K562 (cell line): ENCODE data around the gene SEC22A. TPM values are rescaled to one million over a fixed set of nuclear protein-coding genes. Genes with fewer than 3 reads are reported as not detected.

ENCODE experiments used
- ATAC-seq: fragments of 200-7000 bp; cut with Tn5 transposase; 3 replicates; pipeline ENCODE4 v1.9.1; 2020; ENCODE audit warnings: moderate library complexity
- BruUV-seq: library from RNA; stranded (reverse); fragments of 400-500 nt; replicated peaks from 2 replicates; lab custom pipeline; 2021; lab: Mats Ljungman, UMichigan
- CTCF ChIA-PET: fragments of 300-600 bp; formaldehyde crosslinking; extraction: SDS; loops from one replicate; lab custom pipeline; 2021; ENCODE audit warnings: low intra/inter-chr PET ratio; lab: Yijun Ruan, JAX
- POLR2A ChIA-PET: fragments of 300-600, 350-650 bp; sonication (Branson Sonifier 250); formaldehyde crosslinking; extraction: SDS; loops from one replicate; lab custom pipeline; 2021; ENCODE audit warnings: antibody characterized with exemption, inconsistent platforms; lab: Yijun Ruan, JAX
- DNase-seq, 4 experiments: peaks; one replicate each; pipeline versions ENCODE4 v3.0.0 to v3.0.0-alpha.2; 2011 to 2018; ENCODE audit warnings: low spot score in 3 of 4, mixed read lengths in 3 of 4; ENCODE audit errors: extremely low read depth in 1 of 4
- FAIRE-seq: peaks from 2 replicates; lab custom pipeline; 2011; peaks lifted over from hg19 to GRCh38; lab: Jason Lieb, UNC
- H2AFZ ChIP-seq: 2 replicates; pipeline ENCODE4 v1.6.0; 2011; ENCODE audit warnings: low read depth, low read length, control low read depth, inconsistent platforms
- H3K27ac ChIP-seq: fragments of 200-600 bp; 3 replicates; pipeline ENCODE4 v1.8.0; 2011; ENCODE audit warnings: low read depth, mild to moderate bottlenecking, control low read depth, inconsistent platforms, low read length, moderate library complexity, mixed read lengths; ENCODE audit errors: extremely low read depth
- H3K27me3 ChIP-seq, 2 experiments: fragments of 300-600 bp in 1 of 2; 2 replicates in 1 of 2; 3 replicates in 1 of 2; pipeline versions ENCODE4 v1.6.0 to v1.8.0; 2011; ENCODE audit warnings: inconsistent platforms in 2 of 2, low read length in 2 of 2, mild to moderate bottlenecking in 1 of 2, mixed read lengths in 1 of 2, moderate library complexity in 1 of 2; ENCODE audit not compliant: control insufficient read depth in 2 of 2, insufficient read depth in 2 of 2
- H3K36me3 ChIP-seq: fragments of 300-600 bp; 3 replicates; pipeline ENCODE4 v1.8.0; 2011; ENCODE audit warnings: mild to moderate bottlenecking, low read length, inconsistent platforms; ENCODE audit not compliant: control insufficient read depth, insufficient read depth
- H3K4me1 ChIP-seq, 2 experiments: fragments of 200-600 bp in 1 of 2; replicated peaks in 1 of 2; 2 replicates in 1 of 2; 3 replicates in 1 of 2; pipeline versions ENCODE4 v1.5.1 to v1.8.0; 2011; ENCODE audit warnings: inconsistent platforms in 2 of 2, low read length in 2 of 2, mild to moderate bottlenecking in 1 of 2, mixed read lengths in 1 of 2, moderate library complexity in 1 of 2; ENCODE audit not compliant: control insufficient read depth in 2 of 2, insufficient read depth in 2 of 2
- H3K4me2 ChIP-seq: 2 replicates; pipeline ENCODE4 v1.6.1; 2011; ENCODE audit warnings: low read length, control low read depth, inconsistent platforms, mixed read lengths; ENCODE audit not compliant: insufficient read depth
- H3K4me3 ChIP-seq: fragments of 200-600 bp; sonication (generic), shearing (Covaris generic); 2 replicates; pipeline ENCODE4 v1.5.1; 2016; ENCODE audit warnings: control low read depth, inconsistent platforms
- H3K79me2 ChIP-seq: fragments of 200-600 bp; 3 replicates; pipeline ENCODE4 v1.8.0; 2011; ENCODE audit warnings: low read length, inconsistent platforms; ENCODE audit not compliant: control insufficient read depth, insufficient read depth
- H3K9ac ChIP-seq, 2 experiments: 2 replicates each; pipeline versions ENCODE4 v1.6.0 to v1.6.1; 2011; ENCODE audit warnings: low read depth in 2 of 2, low read length in 2 of 2, control low read depth in 1 of 2, inconsistent platforms in 1 of 2, mild to moderate bottlenecking in 1 of 2, mixed read lengths in 1 of 2; ENCODE audit not compliant: insufficient read depth in 1 of 2
- H3K9me1 ChIP-seq: one replicate; pipeline ENCODE4 v1.6.0; 2011; ENCODE audit warnings: inconsistent platforms, mild to moderate bottlenecking, low read length, moderate library complexity; ENCODE audit not compliant: control insufficient read depth, insufficient read depth
- H3K9me3 ChIP-seq: replicated peaks from 2 replicates; pipeline ENCODE4 v1.5.1; 2011; ENCODE audit warnings: low read depth, low read length, inconsistent platforms; ENCODE audit not compliant: control insufficient read depth, insufficient read depth
- H4K20me1 ChIP-seq: replicated peaks from 2 replicates; pipeline ENCODE4 v1.6.1; 2011; ENCODE audit warnings: low read length, inconsistent platforms, mixed read lengths; ENCODE audit not compliant: control insufficient read depth, insufficient read depth
- CREB5 ChIP-seq: fragments of 250-450 bp; sonication (Bioruptor Pico); IDR thresholded peaks from 2 replicates; pipeline ENCODE4 v1.5.0; 2020; ENCODE audit warnings: mild to moderate bottlenecking
- CSDE1 ChIP-seq, 2 experiments: fragments of 450-650 bp; IDR thresholded peaks; 2 replicates each; pipeline ENCODE4 v1.6.1; 2016; ENCODE audit warnings: mild to moderate bottlenecking in 1 of 2
- CTCF ChIP-seq, 3 experiments: IDR thresholded peaks in 2 of 3; conservative IDR thresholded peaks in 1 of 3; 2 replicates each; pipeline ENCODE4 v1.5.1; 2011 to 2012; ENCODE audit warnings: low read length in 3 of 3, mild to moderate bottlenecking in 3 of 3, control low read depth in 2 of 3, improper control_type of control experiment in 1 of 3, inconsistent platforms in 1 of 3, low read depth in 1 of 3, mixed read lengths in 1 of 3, moderate library complexity in 1 of 3; ENCODE audit not compliant: insufficient read depth in 2 of 3
- HDAC3 ChIP-seq: fragments of 450-650 bp; IDR thresholded peaks from 2 replicates; pipeline ENCODE4 v1.6.1; 2018; ENCODE audit warnings: borderline replicate concordance, mild to moderate bottlenecking, moderate library complexity; ENCODE audit not compliant: partially characterized antibody
- MLX ChIP-seq, 2 experiments: fragments of 450-650 bp in 1 of 2; sonication (generic) in 1 of 2; formaldehyde crosslinking; conservative IDR thresholded peaks; 2 replicates each; pipeline versions ENCODE4 v1.4.0 to v1.8.1; 2020 to 2022; ENCODE audit warnings: mild to moderate bottlenecking in 1 of 2, missing genetic modification reagents in 1 of 2
- PTRF ChIP-seq: fragments of 450-650 bp; IDR thresholded peaks from 2 replicates; pipeline ENCODE4 v1.6.1; 2016; ENCODE audit warnings: mild to moderate bottlenecking, missing genetic modification characterization, missing compliant biosample characterization
- RUNX1 ChIP-seq: sonication (generic); IDR thresholded peaks from 2 replicates; pipeline ENCODE4 v1.6.1; 2016; ENCODE audit warnings: antibody characterized with exemption, low read depth
- ZNF280A ChIP-seq: fragments of 450-650 bp; IDR thresholded peaks from 2 replicates; pipeline ENCODE4 v1.6.1; 2018; ENCODE audit warnings: mild to moderate bottlenecking, low read depth; ENCODE audit not compliant: partially characterized antibody
- ZNF384 ChIP-seq: IDR thresholded peaks from 2 replicates; pipeline ENCODE4 v1.6.1; 2012; ENCODE audit warnings: low read depth, low read length, improper control_type of control experiment
- WGBS: fragments of 100-300 bp; shearing (Covaris generic); methylation state at CpG from one replicate; pipeline ENCODE4 v1.1.6; 2016; ENCODE audit warnings: low coverage, mixed read lengths; ENCODE audit not compliant: insufficient coverage; ENCODE audit errors: missing lambda C conversion rate; 5-methylcytosine and 5-hydroxymethylcytosine counted together
- in situ Hi-C: fragments of 300-500 bp; cut with MboI; formaldehyde crosslinking; loops from 4 replicates; pipeline ENCODE4 v1.15.0; 2018; ENCODE audit warnings: inconsistent platforms, mixed read lengths
- intact Hi-C: fragments of 100-400 bp; cut with micrococcal nuclease; formaldehyde crosslinking; loops from 2 replicates; pipeline ENCODE4 v1.14.2; 2022
- polyA plus RNA-seq, 8 experiments: library from polyadenylated mRNA; depleted of rRNA in 4 of 8; stranded (reverse) in 5 of 8; unstranded in 3 of 8; fragments of >200 nt; fragmentation: Nextera tagmentation in 2 of 8; fragmentation: Illumina TruSeq in 1 of 8; extraction: Ambion mirVana in 2 of 8; extraction: Trizol in 1 of 8; gene quantifications; 2 replicates each; pipeline versions ENCODE4 v1.2.1 to v1.2.3, GENCODE V29; 2011 to 2014; ENCODE audit warnings: inconsistent platforms in 1 of 8, missing spikeins in 1 of 8
- total RNA-seq, 7 experiments: library from RNA; depleted of rRNA in 6 of 7; stranded (reverse); fragments of >200 nt in 6 of 7; fragmentation: Illumina TruSeq in 2 of 7; extraction: Trizol in 2 of 7; gene quantifications; 2 replicates each; pipeline versions ENCODE4 v1.2.1 to v1.2.3, GENCODE V29; 2011 to 2021; ENCODE audit warnings: low replicate concordance in 1 of 7
- TF ChIP-seq, protein P1 (sequence below): sonication (generic); IDR thresholded peaks from 2 replicates; pipeline ENCODE4 v1.6.1; 2016
- TF ChIP-seq, protein P2 (sequence below): fragments of 250-450 bp; sonication (Bioruptor Pico); IDR thresholded peaks from 2 replicates; pipeline ENCODE4 v1.6.1; 2021; ENCODE audit warnings: mild to moderate bottlenecking
- TF ChIP-seq, protein P3 (sequence below): sonication (generic); formaldehyde crosslinking; IDR thresholded peaks from 2 replicates; pipeline ENCODE4 v1.9.0; 2022; ENCODE audit warnings: mild to moderate bottlenecking, missing genetic modification reagents

SEC22A gene
- total and polyA plus RNA-seq, 9 of the 15 experiments (the other 6 are each of a cell fraction or from before 2014, with no cell fraction given), result 7.9 to 44.5 (median 20.5) TPM

DNA sequence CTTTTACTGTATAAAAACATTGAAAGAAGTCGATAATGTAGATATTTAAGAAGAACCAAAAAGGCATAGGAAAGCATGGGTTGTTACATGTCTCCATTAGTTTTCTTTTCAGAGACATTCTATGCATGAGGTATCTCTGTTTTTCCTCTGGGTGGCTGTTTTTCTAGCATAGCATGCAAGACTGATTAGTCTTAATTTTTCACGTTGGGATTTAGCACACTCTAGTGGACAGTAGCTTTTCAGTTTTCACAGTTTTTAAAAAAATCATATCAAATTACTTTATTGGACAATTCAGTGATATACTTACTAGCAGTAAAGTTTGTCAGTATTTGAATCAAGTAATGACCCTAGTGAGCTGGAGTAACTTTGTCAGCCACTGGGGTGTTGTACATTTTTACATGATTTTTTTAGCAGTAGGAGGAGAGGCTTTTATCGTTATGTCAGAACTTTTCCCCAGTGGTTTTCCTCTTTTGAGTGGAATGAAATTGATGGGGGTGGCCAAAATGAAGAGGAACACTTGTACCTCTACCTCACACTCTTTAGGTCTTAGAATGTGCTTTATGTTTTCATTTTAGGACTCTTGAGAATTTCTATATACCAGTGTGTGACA, 57.2 kb downstream of the SEC22A start:
- FAIRE-seq (peak; percentile 79), ATAC-seq (peak; percentile 83), DNase-seq (peak in 2 of 4 experiments; percentile 9 to 39)
- intact Hi-C loops (loop anchor here (10.0 kb wide), 1 partner anchor 314 kb away; no protein-coding TSS in a partner anchor), in situ Hi-C loops (no loop called here)
- no peaks in the 10 kb centered on the region for H3K9me3 ChIP-seq
- 0 out of 3 replicates have a peak, but pooled peaks cover 3% of the 10 kb centered on the region for H3K36me3 ChIP-seq
- no peaks in the 10 kb centered on the region for H3K79me2 ChIP-seq
- no peak overlapping the region for H3K4me2 ChIP-seq
- BruUV-seq, result no TSS peak
- no peak overlapping the region for H3K9ac ChIP-seq
- H2AFZ ChIP-seq, result no peak overlapping the region
- no peaks in the 10 kb centered on the region for H3K9me1 ChIP-seq
- CTCF ChIA-PET, result interaction anchor here (1.7 kb wide), 1 partner anchor 223 kb away, joined by 6 read pairs; no protein-coding TSS in a partner anchor
- H3K4me3 ChIP-seq, result no peak overlapping the region
- H4K20me1 ChIP-seq, result no peaks in the 10 kb centered on the region
- POLR2A ChIA-PET, result interaction anchor here (0.7 kb wide), 1 partner anchor 311 kb away, joined by 3 read pairs; no protein-coding TSS in a partner anchor
- WGBS, result 41% methylated on average over 3 of the region's 3 CpGs
- H3K4me1 ChIP-seq, result no peaks in the 10 kb centered on the region; a peak in 1 of 5 replicates
- H3K27me3 ChIP-seq, result no peaks in the 10 kb centered on the region
- H3K27ac ChIP-seq, result no peak overlapping the region
- TF ChIP-seq CSDE1 (IDR thresholded peaks at IDR 0.05) (no peak), ZNF280A (no peak), RUNX1 (no peak), MLX (CRISPR knock-in tag; conservative IDR thresholded peaks at IDR 0.05) (no peak), HDAC3 (no peak), CTCF (IDR thresholded peaks at IDR 0.05 in 2 of 3, conservative IDR thresholded peaks at IDR 0.05 in 1 of 3; ENCODE audit: insufficient read depth in 2 of 3, low read depth in 1 of 3, low read length in 3 of 3) (peak; percentile 44 to 73 (median 66); a peak in 5 of 6 replicates), CREB5 (no peak), ZNF384 (0 out of 2 replicates have a peak, but pooled peaks have one; percentile 22), PTRF (no peak)
- TF ChIP-seq, protein P1, sequence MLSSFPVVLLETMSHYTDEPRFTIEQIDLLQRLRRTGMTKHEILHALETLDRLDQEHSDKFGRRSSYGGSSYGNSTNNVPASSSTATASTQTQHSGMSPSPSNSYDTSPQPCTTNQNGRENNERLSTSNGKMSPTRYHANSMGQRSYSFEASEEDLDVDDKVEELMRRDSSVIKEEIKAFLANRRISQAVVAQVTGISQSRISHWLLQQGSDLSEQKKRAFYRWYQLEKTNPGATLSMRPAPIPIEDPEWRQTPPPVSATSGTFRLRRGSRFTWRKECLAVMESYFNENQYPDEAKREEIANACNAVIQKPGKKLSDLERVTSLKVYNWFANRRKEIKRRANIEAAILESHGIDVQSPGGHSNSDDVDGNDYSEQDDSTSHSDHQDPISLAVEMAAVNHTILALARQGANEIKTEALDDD, result no peak
- TF ChIP-seq, protein P2, sequence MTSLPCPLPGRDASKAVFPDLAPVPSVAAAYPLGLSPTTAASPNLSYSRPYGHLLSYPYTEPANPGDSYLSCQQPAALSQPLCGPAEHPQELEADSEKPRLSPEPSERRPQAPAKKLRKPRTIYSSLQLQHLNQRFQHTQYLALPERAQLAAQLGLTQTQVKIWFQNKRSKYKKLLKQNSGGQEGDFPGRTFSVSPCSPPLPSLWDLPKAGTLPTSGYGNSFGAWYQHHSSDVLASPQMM, result no peak
- TF ChIP-seq, protein P3, sequence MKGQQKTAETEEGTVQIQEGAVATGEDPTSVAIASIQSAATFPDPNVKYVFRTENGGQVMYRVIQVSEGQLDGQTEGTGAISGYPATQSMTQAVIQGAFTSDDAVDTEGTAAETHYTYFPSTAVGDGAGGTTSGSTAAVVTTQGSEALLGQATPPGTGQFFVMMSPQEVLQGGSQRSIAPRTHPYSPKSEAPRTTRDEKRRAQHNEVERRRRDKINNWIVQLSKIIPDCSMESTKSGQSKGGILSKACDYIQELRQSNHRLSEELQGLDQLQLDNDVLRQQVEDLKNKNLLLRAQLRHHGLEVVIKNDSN (CRISPR knock-in tag), result no peak
